ENCODE results near the gene NHERF2.

Gene NHERF2

GRCh38 chr16:2040787-2041522, 14.3 kb downstream of the NHERF2 start:
- DNase-seq (ENCODE audit: low spot score), result no peak

GRCh38 chr16:2042171-2042985, 15.7 kb downstream of the NHERF2 start:
- no peak for DNase-seq (ENCODE audit: low spot score)

- no peak for DNase-seq (ENCODE audit: low spot score)
These were observed 16.4 kb downstream of the NHERF2 start for GRCh38 chr16:2042986-2043666.

- no peak for DNase-seq (ENCODE audit: low spot score)
These were observed 17.2 kb downstream of the NHERF2 start for GRCh38 chr16:2043667-2044451.

GRCh38 chr16:2044541-2044940, 17.8 kb downstream of the NHERF2 start:
- DNase-seq (ENCODE audit: low spot score), result no peak

GRCh38 chr16:2045965-2046892, 19.5 kb downstream of the NHERF2 start:
- no peak for DNase-seq (ENCODE audit: low spot score)

- no peak for DNase-seq (ENCODE audit: low spot score)
These were observed 20.2 kb downstream of the NHERF2 start for GRCh38 chr16:2046893-2047329.

- peak; percentile 95 for DNase-seq (ENCODE audit: low spot score)
These were observed 20.8 kb downstream of the NHERF2 start, which contains the start of the genes NTHL1 and TSC2 for GRCh38 chr16:2047330-2048115. Gene NTHL1 (minus strand): TSS chr16:2047834. CDS start chr16:2047823, 11 bp downstream. Gene TSC2 (plus strand): TSS chr16:2047985. CDS start chr16:2048616, 631 bp downstream.

GRCh38 chr16:2048116-2048543, 21.4 kb downstream of the NHERF2 start:
- DNase-seq (ENCODE audit: low spot score), result no peak

GRCh38 chr16:2053211-2053610, 26.5 kb downstream of the NHERF2 start:
- no peak for DNase-seq (ENCODE audit: low spot score)

GRCh38 chr16:2053897-2054296, 27.2 kb downstream of the NHERF2 start:
- DNase-seq (ENCODE audit: low spot score), result no peak

- no peak for DNase-seq (ENCODE audit: low spot score)
These were observed 28.0 kb downstream of the NHERF2 start for GRCh38 chr16:2054543-2055245.

- no peak for DNase-seq (ENCODE audit: low spot score)
These were observed 29.4 kb downstream of the NHERF2 start for GRCh38 chr16:2056077-2056476.

GRCh38 chr16:2056681-2057407, 30.1 kb downstream of the NHERF2 start:
- no peak for DNase-seq (ENCODE audit: low spot score)

GRCh38 chr16:2057438-2057837, 30.7 kb downstream of the NHERF2 start:
- no peak for DNase-seq (ENCODE audit: low spot score)

GRCh38 chr16:2058420-2058819, 31.7 kb downstream of the NHERF2 start:
- no peak for DNase-seq (ENCODE audit: low spot score)

GRCh38 chr16:2058872-2059271, 32.2 kb downstream of the NHERF2 start:
- no peak for DNase-seq (ENCODE audit: low spot score)

- no peak for DNase-seq (ENCODE audit: low spot score)
These were observed 33.6 kb downstream of the NHERF2 start for GRCh38 chr16:2060346-2060745.
